SU-DHL-6 (cell line): ENCODE data around the gene VTI1A.

Experiments used
- H2AFZ ChIP-seq: fragments of 200-600 bp; sonication (generic); 2 replicates; pipeline ENCODE4 v1.6.1; 2014; ENCODE audit warnings: low read depth, mild to moderate bottlenecking, moderate library complexity, mixed read lengths, antibody characterized with exemption, low read length; ENCODE audit not compliant: severe bottlenecking
- H3F3A ChIP-seq: fragments of 200-600 bp; shearing (Covaris generic); 2 replicates; pipeline ENCODE4 v1.6.0; 2016; ENCODE audit warnings: antibody characterized with exemption, mild to moderate bottlenecking; ENCODE audit not compliant: insufficient read depth
- H3K27ac ChIP-seq: fragments of 200-600 bp; sonication (generic); 2 replicates; pipeline ENCODE4 v1.5.1; 2016; ENCODE audit warnings: low read depth, mild to moderate bottlenecking, low read length, moderate library complexity, mixed read lengths
- H3K27me3 ChIP-seq: fragments of 200-600 bp; sonication (generic), shearing (Covaris generic); 2 replicates; pipeline ENCODE4 v1.6.0; 2014; ENCODE audit warnings: mild to moderate bottlenecking, low read length
- H3K36me3 ChIP-seq: fragments of 200-600 bp; sonication (generic); 2 replicates; pipeline ENCODE4 v1.6.1; 2014; ENCODE audit warnings: mild to moderate bottlenecking, low read length, mixed read lengths
- H3K4me2 ChIP-seq: fragments of 300-600, 200-600 bp; shearing (Covaris generic), sonication (generic); 2 replicates; pipeline ENCODE4 v1.6.0; 2014; ENCODE audit warnings: low read length, low read depth, mild to moderate bottlenecking; ENCODE audit not compliant: poor library complexity, severe bottlenecking
- H3K4me3 ChIP-seq: fragments of 200-600 bp; sonication (generic); 2 replicates; pipeline ENCODE4 v1.5.1; 2014; ENCODE audit warnings: antibody characterized with exemption, low read length, mild to moderate bottlenecking, mixed read lengths; ENCODE audit not compliant: insufficient read depth, poor library complexity, severe bottlenecking
- H3K79me2 ChIP-seq: fragments of 200-600 bp; sonication (generic); 2 replicates; pipeline ENCODE4 v1.6.1; 2014; ENCODE audit warnings: mild to moderate bottlenecking, low read length, moderate library complexity; ENCODE audit not compliant: insufficient read depth
- H3K9ac ChIP-seq: fragments of 200-600 bp; sonication (generic); 2 replicates; pipeline ENCODE4 v1.7.0; 2014; ENCODE audit warnings: mild to moderate bottlenecking, low read length
- H3K9me2 ChIP-seq: fragments of 200-600 bp; sonication (generic); replicated peaks from 2 replicates; pipeline ENCODE4 v1.6.1; 2014; ENCODE audit warnings: low read length; ENCODE audit not compliant: insufficient read depth
- H3K9me3 ChIP-seq: fragments of 200-600 bp; sonication (generic); 2 replicates; pipeline ENCODE4 v1.6.1; 2014; ENCODE audit warnings: low read length, mixed read lengths; ENCODE audit not compliant: insufficient read depth
- H4K20me1 ChIP-seq: fragments of 200-600 bp; sonication (generic); 2 replicates; pipeline ENCODE4 v1.6.1; 2014; ENCODE audit warnings: low read depth, mild to moderate bottlenecking, antibody characterized with exemption, low read length, moderate library complexity, mixed read lengths
- CTCF ChIP-seq: fragments of 200-600 bp; sonication (generic); IDR thresholded peaks from one replicate; pipeline ENCODE4 v1.5.1; 2017; ENCODE audit warnings: antibody characterized with exemption, mild to moderate bottlenecking, low read length, moderate library complexity; ENCODE audit not compliant: insufficient read depth, poor library complexity, severe bottlenecking
- EZH2phosphoT487 ChIP-seq: fragments of 200-600 bp; sonication (generic), shearing (Covaris generic); conservative IDR thresholded peaks from 2 replicates; pipeline ENCODE4 v1.6.1; 2018; ENCODE audit warnings: mild to moderate bottlenecking, antibody characterized with exemption, low read length, moderate library complexity, mixed read lengths

The VTI1A gene

GRCh38 chr10:112579578-112579977 lies 132.6 kb downstream of the VTI1A start:
- no peaks in the 10 kb centered on the region for H3K27me3 ChIP-seq
- no peaks in the 10 kb centered on the region for H4K20me1 ChIP-seq
- H3K79me2 ChIP-seq: no peaks in the 10 kb centered on the region
- TF ChIP-seq EZH2phosphoT487 (no peak), CTCF (no peak)
- no peak overlapping the region for H3K27ac ChIP-seq
- no peaks in the 10 kb centered on the region for H3K9me2 ChIP-seq
- no peak overlapping the region for H2AFZ ChIP-seq
- no peaks in the 10 kb centered on the region for H3F3A ChIP-seq
- no peaks in the 10 kb centered on the region for H3K9me3 ChIP-seq
- no peaks in the 10 kb centered on the region for H3K36me3 ChIP-seq
- H3K4me2 ChIP-seq: no peak overlapping the region
- H3K9ac ChIP-seq: no peak overlapping the region
- no peak overlapping the region for H3K4me3 ChIP-seq

GRCh38 chr10:112580267-112580666 lies 133.3 kb downstream of the VTI1A start:
- Histone ChIP-seq H3K4me3 (no peak overlapping the region), H3K4me2 (no peak overlapping the region), H3K9me2 (no peaks in the 10 kb centered on the region), H3F3A (no peaks in the 10 kb centered on the region), H3K27ac (no peak overlapping the region), H3K79me2 (no peaks in the 10 kb centered on the region), H2AFZ (no peak overlapping the region), H3K9ac (no peak overlapping the region), H3K27me3 (no peaks in the 10 kb centered on the region), H4K20me1 (no peaks in the 10 kb centered on the region), H3K9me3 (no peaks in the 10 kb centered on the region), H3K36me3 (no peaks in the 10 kb centered on the region)
- no peak for TF ChIP-seq CTCF
- no peak for TF ChIP-seq EZH2phosphoT487

- H3K9me2 ChIP-seq: no peaks in the 10 kb centered on the region
- H4K20me1 ChIP-seq: no peaks in the 10 kb centered on the region
- no peak overlapping the region for H3K9ac ChIP-seq
- H3K36me3 ChIP-seq: no peaks in the 10 kb centered on the region
- no peak overlapping the region for H3K4me2 ChIP-seq
- no peak overlapping the region for H3K4me3 ChIP-seq
- H3K27me3 ChIP-seq: no peaks in the 10 kb centered on the region
- no peaks in the 10 kb centered on the region for H3F3A ChIP-seq
- no peaks in the 10 kb centered on the region for H3K9me3 ChIP-seq
- TF ChIP-seq CTCF: no peak
- no peak for TF ChIP-seq EZH2phosphoT487
- no peak overlapping the region for H3K27ac ChIP-seq
- H3K79me2 ChIP-seq: no peaks in the 10 kb centered on the region
- H2AFZ ChIP-seq: no peak overlapping the region
Measured at GRCh38 chr10:112581921-112582320, 134.9 kb downstream of the VTI1A start.
